H1 (cell line): ENCODE data around the gene MCM9. TPM values are rescaled to one million over a fixed set of nuclear protein-coding genes. Genes with fewer than 3 reads are reported as not detected.

Experiments
- CTCF ChIA-PET: fragments of 300-600 bp; sonication (Branson Sonifier 250); formaldehyde crosslinking; loops from one replicate; lab custom pipeline; 2021; ENCODE audit not compliant: partially characterized antibody; lab: Charles Lee
- POLR2A ChIA-PET: fragments of 300-600 bp; sonication (Branson Sonifier 250); formaldehyde crosslinking; loops from one replicate; lab custom pipeline; 2021; ENCODE audit warnings: inconsistent platforms; ENCODE audit not compliant: partially characterized antibody; lab: Charles Lee
- DNase-seq, 2 experiments: peaks; one replicate each; pipeline versions ENCODE4 v3.0.0 to v3.0.0-alpha.2; 2010 to 2022; ENCODE audit warnings: low spot score in 2 of 2, low read depth in 1 of 2, mixed read lengths in 1 of 2
- FAIRE-seq: peaks from 2 replicates; lab custom pipeline; 2011; peaks lifted over from hg19 to GRCh38; lab: Jason Lieb, UNC
- H2AFZ ChIP-seq: 2 replicates; pipeline ENCODE4 v1.8.1; 2012; ENCODE audit warnings: low read length, inconsistent platforms
- H2AK5ac ChIP-seq: 2 replicates; pipeline ENCODE4 v1.6.1; 2013; ENCODE audit warnings: low read depth, low read length
- H2BK120ac ChIP-seq: replicated peaks from 2 replicates; pipeline ENCODE3; 2013; ENCODE audit warnings: low read depth, low read length, inconsistent platforms
- H2BK12ac ChIP-seq: 2 replicates; pipeline ENCODE4 v1.6.1; 2013; ENCODE audit warnings: low read depth, low read length
- H2BK15ac ChIP-seq: 2 replicates; pipeline ENCODE4 v1.6.1; 2013; ENCODE audit warnings: low read length
- H2BK20ac ChIP-seq: 2 replicates; pipeline ENCODE4 v1.6.1; 2013; ENCODE audit warnings: low read length
- H2BK5ac ChIP-seq: 2 replicates; pipeline ENCODE4 v1.6.1; 2013; ENCODE audit warnings: low read depth, low read length
- H3K14ac ChIP-seq: 2 replicates; pipeline ENCODE4 v1.6.1; 2013; ENCODE audit warnings: inconsistent platforms; ENCODE audit not compliant: insufficient read length
- H3K18ac ChIP-seq: 2 replicates; pipeline ENCODE4 v1.6.1; 2013; ENCODE audit warnings: low read length; ENCODE audit errors: extremely low read depth
- H3K23ac ChIP-seq: 2 replicates; pipeline ENCODE4 v1.6.1; 2013; ENCODE audit warnings: inconsistent platforms; ENCODE audit not compliant: insufficient read length
- H3K23me2 ChIP-seq: 2 replicates; pipeline ENCODE4 v1.6.1; 2013; ENCODE audit warnings: low read depth, low read length
- H3K27ac ChIP-seq: 2 replicates; pipeline ENCODE4 v1.6.1; 2011; ENCODE audit warnings: low read depth, low read length, inconsistent platforms
- H3K27me3 ChIP-seq, 4 experiments: replicated peaks in 1 of 4; 1 replicate in 1 of 4; 2 replicates in 3 of 4; pipeline versions ENCODE4 v1.6.1 to v1.8.1; 2011 to 2013; ENCODE audit warnings: low read length in 3 of 4, mild to moderate bottlenecking in 3 of 4, inconsistent platforms in 2 of 4, mixed read lengths in 2 of 4, moderate library complexity in 1 of 4; ENCODE audit not compliant: control insufficient read depth in 3 of 4, insufficient read depth in 3 of 4; ENCODE audit errors: extremely low read depth in 1 of 4
- H3K36me3 ChIP-seq, 4 experiments: 2 replicates each; pipeline versions ENCODE4 v1.6.1 to v1.8.1; 2011 to 2013; ENCODE audit warnings: mild to moderate bottlenecking in 4 of 4, low read length in 3 of 4, moderate library complexity in 2 of 4, control low read depth in 1 of 4, inconsistent platforms in 1 of 4; ENCODE audit not compliant: insufficient read depth in 4 of 4, control insufficient read depth in 2 of 4
- H3K4ac ChIP-seq: replicated peaks from 2 replicates; pipeline ENCODE3; 2013; ENCODE audit warnings: low read length, low read depth, mixed read lengths, inconsistent platforms; ENCODE audit not compliant: insufficient read length
- H3K4me1 ChIP-seq, 4 experiments: replicated peaks in 1 of 4; 1 replicate in 1 of 4; 2 replicates in 3 of 4; pipeline versions ENCODE4 v1.6.1 to v1.8.1; 2011 to 2013; ENCODE audit warnings: low read length in 3 of 4, inconsistent platforms in 2 of 4, mixed read lengths in 1 of 4; ENCODE audit not compliant: insufficient read depth in 4 of 4, control insufficient read depth in 3 of 4
- H3K4me2 ChIP-seq, 2 experiments: 2 replicates each; pipeline versions ENCODE4 v1.6.1 to v1.8.1; 2011 to 2013; ENCODE audit warnings: low read depth in 2 of 2, low read length in 2 of 2, control low read depth in 1 of 2, inconsistent platforms in 1 of 2, mild to moderate bottlenecking in 1 of 2; ENCODE audit not compliant: insufficient read depth in 1 of 2
- H3K4me3 ChIP-seq, 4 experiments: fragments of 200-600, 300-600 bp in 1 of 4; sonication (generic), shearing (Covaris generic), sonication (Bioruptor Twin) in 1 of 4; 2 replicates each; pipeline versions ENCODE4 v1.5.1 to v1.8.1; 2011 to 2016; ENCODE audit warnings: low read length in 4 of 4, low read depth in 3 of 4, control low read depth in 2 of 4, inconsistent platforms in 2 of 4, mild to moderate bottlenecking in 2 of 4, mixed read lengths in 1 of 4, moderate library complexity in 1 of 4; ENCODE audit not compliant: insufficient read depth in 2 of 4; ENCODE audit errors: extremely low read depth in 1 of 4
- H3K56ac ChIP-seq: replicated peaks from 2 replicates; pipeline ENCODE3; 2013; ENCODE audit warnings: low read depth, mild to moderate bottlenecking, mixed read lengths, low read length, inconsistent platforms; ENCODE audit not compliant: insufficient read length
- H3K79me1 ChIP-seq: 2 replicates; pipeline ENCODE4 v1.6.1; 2013; ENCODE audit warnings: low read depth, low read length, control low read depth
- H3K79me2 ChIP-seq, 2 experiments: 2 replicates each; pipeline versions ENCODE4 v1.6.1 to v1.8.1; 2012 to 2013; ENCODE audit warnings: low read length in 2 of 2, mild to moderate bottlenecking in 2 of 2, inconsistent platforms in 1 of 2; ENCODE audit not compliant: insufficient read depth in 2 of 2, control insufficient read depth in 1 of 2
- H3K9ac ChIP-seq, 4 experiments: replicated peaks in 1 of 4; 1 replicate in 1 of 4; 2 replicates in 3 of 4; pipeline versions ENCODE4 v1.6.1 to v1.8.1; 2011 to 2013; ENCODE audit warnings: low read depth in 3 of 4, low read length in 3 of 4, control low read depth in 2 of 4, mild to moderate bottlenecking in 2 of 4, moderate library complexity in 2 of 4, inconsistent platforms in 1 of 4; ENCODE audit errors: extremely low read depth in 1 of 4
- H3K9me3 ChIP-seq, 2 experiments: 2 replicates each; pipeline versions ENCODE4 v1.6.1 to v1.8.1; 2012 to 2013; ENCODE audit warnings: mild to moderate bottlenecking in 2 of 2, moderate library complexity in 2 of 2, control low read depth in 1 of 2, inconsistent platforms in 1 of 2, low read depth in 1 of 2, low read length in 1 of 2, mixed read lengths in 1 of 2; ENCODE audit not compliant: insufficient read depth in 2 of 2
- H4K20me1 ChIP-seq, 2 experiments: replicated peaks in 1 of 2; 2 replicates each; pipeline versions ENCODE3 to v1.8.1; 2011 to 2013; ENCODE audit warnings: inconsistent platforms in 2 of 2, low read length in 2 of 2, mild to moderate bottlenecking in 1 of 2; ENCODE audit not compliant: insufficient read depth in 2 of 2, control insufficient read depth in 1 of 2
- H4K5ac ChIP-seq: 2 replicates; pipeline ENCODE4 v1.6.1; 2013; ENCODE audit warnings: low read length, low read depth, mixed read lengths, inconsistent platforms; ENCODE audit not compliant: insufficient read length
- H4K8ac ChIP-seq: 2 replicates; pipeline ENCODE4 v1.8.0; 2013; ENCODE audit warnings: mild to moderate bottlenecking, moderate library complexity, low read length, inconsistent platforms; ENCODE audit not compliant: insufficient read depth; ENCODE audit errors: extremely low read depth
- H4K91ac ChIP-seq: replicated peaks from 2 replicates; pipeline ENCODE3; 2013; ENCODE audit warnings: low read length, mixed read lengths, inconsistent platforms; ENCODE audit not compliant: insufficient read length
- NANOG ChIP-seq: IDR thresholded peaks from 2 replicates; pipeline ENCODE4 v1.6.1; 2011; ENCODE audit warnings: low read length, low read depth, mild to moderate bottlenecking, inconsistent platforms; ENCODE audit not compliant: insufficient read depth, poor library complexity, severe bottlenecking
- RBBP5 ChIP-seq: IDR thresholded peaks from 2 replicates; pipeline ENCODE4 v1.7.1; 2012; ENCODE audit warnings: low read depth, mild to moderate bottlenecking, inconsistent platforms, low read length, moderate library complexity, borderline replicate concordance
- WGBS, 2 experiments: shearing (Covaris generic) in 1 of 2; methylation state at CpG; one replicate each; pipeline versions ENCODE4 v1.1.6 to v1.1.7; 2013 to 2015; ENCODE audit warnings: low lambda C conversion rate in 2 of 2, mixed read lengths in 2 of 2, inconsistent platforms in 1 of 2, low coverage in 1 of 2, missing lambda C conversion rate in 1 of 2; ENCODE audit not compliant: insufficient replicate concordance in 2 of 2, insufficient coverage in 1 of 2, insufficient read length in 1 of 2; ENCODE audit errors: extremely low coverage in 1 of 2, missing lambda C conversion rate in 1 of 2; 5-methylcytosine and 5-hydroxymethylcytosine counted together
- polyA plus RNA-seq, 7 experiments: library from polyadenylated mRNA; depleted of rRNA in 3 of 7; stranded (reverse) in 5 of 7; unstranded in 2 of 7; fragments of >200 nt in 5 of 7; fragments of 200-250 nt in 2 of 7; gene quantifications; 1 replicate in 5 of 7; 2 replicates in 1 of 7; 4 replicates in 1 of 7; pipeline versions ENCODE4 v1.2.1 to v1.2.3, GENCODE V29; 2011 to 2013; ENCODE audit warnings: missing spikeins in 2 of 7, mixed read lengths in 2 of 7
- total RNA-seq: library from RNA; stranded (reverse); fragmentation: NEBNext Ultra II Directional; extraction: Animal tissue kit (Norgen Biotek cat#: 25700); gene quantifications from 2 replicates; pipeline ENCODE4 v1.2.1, GENCODE V29; 2021

MCM9 gene
- total and polyA plus RNA-seq, 2 of the 8 experiments (the other 6 are each of a cell fraction or from before 2014, with no cell fraction given) = 3.7 to 11.4 TPM

DNA sequence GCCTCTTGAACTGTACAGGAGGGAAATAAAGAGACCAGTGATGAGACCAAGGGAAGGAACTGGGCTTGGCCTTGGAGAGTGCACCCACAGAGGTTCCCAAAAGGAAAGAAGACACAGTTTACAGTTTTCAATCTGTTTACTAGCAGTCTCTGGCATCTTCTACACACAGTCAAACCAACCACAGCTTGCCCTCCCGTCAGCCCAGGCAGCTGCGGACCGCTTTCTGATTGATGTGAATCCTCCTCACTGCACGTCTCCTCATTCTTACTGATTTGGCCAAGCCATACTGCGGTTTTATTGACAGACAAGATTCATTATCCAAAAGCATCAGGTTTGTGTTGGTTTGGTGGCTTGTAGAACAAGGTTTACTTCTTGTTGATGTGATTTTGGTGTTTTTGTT lies 145.5 kb downstream of the MCM9 start:
- H4K5ac ChIP-seq = no peak overlapping the region
- H2AFZ ChIP-seq = no peak overlapping the region
- no peak overlapping the region for H2BK120ac ChIP-seq
- H3K4me2 ChIP-seq = no peak overlapping the region
- H4K20me1 ChIP-seq = no peaks in the 10 kb centered on the region
- no peaks in the 10 kb centered on the region for H3K9me3 ChIP-seq
- no peak overlapping the region for H3K18ac ChIP-seq
- no peaks in the 10 kb centered on the region for H3K79me2 ChIP-seq
- no peak overlapping the region for H2AK5ac ChIP-seq
- H3K23me2 ChIP-seq = no peaks in the 10 kb centered on the region
- no peaks in the 10 kb centered on the region for H3K27me3 ChIP-seq
- POLR2A ChIA-PET = no interaction called here
- no peak overlapping the region for H4K91ac ChIP-seq
- H2BK15ac ChIP-seq = no peak overlapping the region
- H3K56ac ChIP-seq = no peak overlapping the region
- H2BK12ac ChIP-seq = no peak overlapping the region
- no peak overlapping the region for H3K4me3 ChIP-seq
- CTCF ChIA-PET = interaction anchor here (1.3 to 4.6 kb wide), 4 partner anchors 11 to 19 kb away, joined by 3 to 23 read pairs (median 9); no protein-coding TSS in a partner anchor
- H4K8ac ChIP-seq = no peak overlapping the region
- TF ChIP-seq NANOG (no peak), RBBP5 (no peak)
- TF ChIP-seq, all 59 proteins: peak for 0
- no peak overlapping the region for H3K14ac ChIP-seq
- peaks cover 0 to 5% (median 0%) of the 10 kb centered on the region in 4 experiments; a peak in 3 of 7 replicates for H3K4me1 ChIP-seq
- H3K9ac ChIP-seq = no peak overlapping the region
- no peak overlapping the region for H2BK5ac ChIP-seq
- no peak overlapping the region for H3K4ac ChIP-seq
- no peak overlapping the region for H3K23ac ChIP-seq
- H3K27ac ChIP-seq = no peak overlapping the region
- no peak for DNase-seq
- H2BK20ac ChIP-seq = no peak overlapping the region
- FAIRE-seq = no peak
- WGBS, 2 experiments = 85% methylated on average over 5 of the region's 5 CpGs; no CpG with 5 or more reads in 1 of the 2 experiments
- no peaks in the 10 kb centered on the region for H3K79me1 ChIP-seq
- H3K36me3 ChIP-seq = no peaks in the 10 kb centered on the region
